SK-N-SH (cell line): ENCODE measurements around the gene FTL. TPM values are rescaled to one million over a fixed set of nuclear protein-coding genes. Genes with fewer than 3 reads are reported as not detected.

ENCODE experiments used
- CTCF ChIA-PET: fragments of 300-600, 350-600 bp; formaldehyde crosslinking; extraction: SDS; loops from one replicate; lab custom pipeline; 2021; lab: Yijun Ruan, JAX
- POLR2A ChIA-PET: fragments of 350-600 bp; sonication (Branson Sonifier 250); formaldehyde crosslinking; extraction: SDS; loops from one replicate; lab custom pipeline; 2020; ENCODE audit warnings: antibody characterized with exemption, inconsistent platforms; lab: Yijun Ruan, JAX
- DNase-seq: peaks from one replicate; pipeline ENCODE4 v3.0.0; 2012
- H2AFZ ChIP-seq: fragments of 200-600 bp; sonication (generic); 2 replicates; pipeline ENCODE4 v1.8.1; 2016; ENCODE audit warnings: antibody characterized with exemption, mild to moderate bottlenecking, low read depth
- H3F3A ChIP-seq: fragments of 200-600 bp; sonication (generic); replicated peaks from 2 replicates; pipeline ENCODE3; 2016; ENCODE audit warnings: antibody characterized with exemption, mild to moderate bottlenecking; ENCODE audit not compliant: insufficient read depth
- H3K27ac ChIP-seq, 2 experiments: fragments of 200-500 bp in 1 of 2; fragments of 200-600 bp in 1 of 2; sonication (Bioruptor generic) in 1 of 2; sonication (generic), shearing (Covaris generic) in 1 of 2; 2 replicates each; pipeline versions ENCODE4 v1.5.1 to v1.6.1; 2014 to 2016; ENCODE audit warnings: low read depth in 2 of 2, inconsistent platforms in 1 of 2, low read length in 1 of 2, mild to moderate bottlenecking in 1 of 2, mixed read lengths in 1 of 2
- H3K27me3 ChIP-seq: fragments of 200-600 bp; sonication (generic), shearing (Covaris generic); 2 replicates; pipeline ENCODE4 v1.6.1; 2016; ENCODE audit warnings: mixed run types; ENCODE audit not compliant: insufficient read depth
- H3K36me3 ChIP-seq, 2 experiments: fragments of 200-500 bp in 1 of 2; fragments of 200-600 bp in 1 of 2; sonication (Bioruptor generic) in 1 of 2; sonication (generic) in 1 of 2; replicated peaks in 1 of 2; 2 replicates each; pipeline versions ENCODE3 to v1.5.1; 2014 to 2016; ENCODE audit warnings: low read length in 1 of 2, mild to moderate bottlenecking in 1 of 2; ENCODE audit not compliant: insufficient read depth in 2 of 2, control insufficient read depth in 1 of 2
- H3K4me1 ChIP-seq, 2 experiments: fragments of 200-500 bp in 1 of 2; fragments of 200-600 bp in 1 of 2; sonication (Bioruptor generic) in 1 of 2; sonication (generic), shearing (Covaris generic) in 1 of 2; 2 replicates each; pipeline versions ENCODE4 v1.5.1 to v1.6.1; 2014 to 2016; ENCODE audit warnings: low read depth in 1 of 2, low read length in 1 of 2, mixed run types in 1 of 2; ENCODE audit not compliant: insufficient read depth in 2 of 2, control insufficient read depth in 1 of 2
- H3K4me2 ChIP-seq: fragments of 200-600 bp; sonication (generic), shearing (Covaris generic); 2 replicates; pipeline ENCODE4 v1.6.1; 2017; ENCODE audit warnings: mixed run types
- H3K4me3 ChIP-seq, 2 experiments: fragments of 200-500 bp in 1 of 2; fragments of 200-600 bp in 1 of 2; sonication (Bioruptor generic) in 1 of 2; sonication (generic), shearing (Covaris generic) in 1 of 2; 2 replicates each; pipeline versions ENCODE4 v1.5.1 to v1.8.1; 2014 to 2016; ENCODE audit warnings: low read depth in 2 of 2, inconsistent platforms in 1 of 2, low read length in 1 of 2, mild to moderate bottlenecking in 1 of 2, mixed read lengths in 1 of 2, moderate library complexity in 1 of 2
- H3K79me2 ChIP-seq: fragments of 200-600 bp; sonication (generic); 2 replicates; pipeline ENCODE4 v1.8.1; 2017; ENCODE audit warnings: mild to moderate bottlenecking; ENCODE audit not compliant: insufficient read depth
- H3K9ac ChIP-seq: fragments of 200-600 bp; sonication (generic); 2 replicates; pipeline ENCODE4 v1.6.1; 2017; ENCODE audit warnings: mixed run types
- H3K9me2 ChIP-seq: fragments of 200-600 bp; sonication (generic); 2 replicates; pipeline ENCODE4 v1.6.1; 2017; ENCODE audit warnings: mixed run types
- H3K9me3 ChIP-seq: fragments of 200-600 bp; sonication (generic); 2 replicates; pipeline ENCODE4 v1.6.1; 2017; ENCODE audit warnings: mixed run types, mild to moderate bottlenecking, moderate library complexity
- H4K20me1 ChIP-seq: fragments of 200-600 bp; sonication (generic); 2 replicates; pipeline ENCODE4 v1.6.1; 2017; ENCODE audit warnings: mild to moderate bottlenecking, mixed run types; ENCODE audit not compliant: insufficient read depth
- CHD2 ChIP-seq: fragments of 150-350 bp; IDR thresholded peaks from 2 replicates; pipeline ENCODE4 v1.6.1; 2018; ENCODE audit warnings: low read length; ENCODE audit not compliant: partially characterized antibody
- ELF1 ChIP-seq: IDR thresholded peaks from 2 replicates; pipeline ENCODE4 v1.4.0; 2012
- GABPA ChIP-seq: IDR thresholded peaks from 2 replicates; pipeline ENCODE4 v1.4.0; 2012; ENCODE audit warnings: low read depth, mild to moderate bottlenecking
- GATA2 ChIP-seq: sonication (generic); formaldehyde crosslinking; IDR thresholded peaks from 2 replicates; pipeline ENCODE4 v1.5.0; 2020; ENCODE audit warnings: mild to moderate bottlenecking, missing genetic modification reagents
- MXI1 ChIP-seq: IDR thresholded peaks from 2 replicates; pipeline ENCODE4 v1.6.1; 2012; ENCODE audit warnings: mild to moderate bottlenecking, low read depth, low read length, improper control_type of control experiment
- POLR2AphosphoS5 ChIP-seq: IDR thresholded peaks from 2 replicates; pipeline ENCODE4 v1.6.1; 2012; ENCODE audit warnings: low read depth, low read length
- RAD21 ChIP-seq: IDR thresholded peaks from 2 replicates; pipeline ENCODE4 v1.6.1; 2012; ENCODE audit warnings: mild to moderate bottlenecking, low read length
- SMC3 ChIP-seq: IDR thresholded peaks from 2 replicates; pipeline ENCODE4 v1.6.1; 2012; ENCODE audit warnings: low read depth, low read length, improper control_type of control experiment
- TCF12 ChIP-seq: IDR thresholded peaks from 2 replicates; pipeline ENCODE4 v1.4.0; 2012
- WGBS: methylation state at CpG from one replicate; pipeline ENCODE4 v1.1.6; 2017; ENCODE audit warnings: low lambda C conversion rate; 5-methylcytosine and 5-hydroxymethylcytosine counted together
- polyA plus RNA-seq, 3 experiments: library from polyadenylated mRNA; depleted of rRNA; stranded (reverse); fragments of >200 nt; gene quantifications; 2 replicates each; pipeline ENCODE4 v1.2.3, GENCODE V29; 2012
- TF ChIP-seq, protein P1 (sequence below): IDR thresholded peaks from 2 replicates; pipeline ENCODE4 v1.4.0; 2012; ENCODE audit warnings: low read depth
- TF ChIP-seq, protein P2 (sequence below): fragments of 200-600 bp; sonication (generic); IDR thresholded peaks from 2 replicates; pipeline ENCODE4 v1.6.1; 2017; ENCODE audit warnings: antibody characterized with exemption, mild to moderate bottlenecking, moderate library complexity
- TF ChIP-seq, protein P3 (sequence below): IDR thresholded peaks from 2 replicates; pipeline ENCODE4 v1.4.0; 2012; ENCODE audit warnings: low read depth, borderline replicate concordance

FTL gene
- polyA plus RNA-seq, 1 of the 3 experiments (the other 2 are of a cell fraction), result 875 TPM

DNA sequence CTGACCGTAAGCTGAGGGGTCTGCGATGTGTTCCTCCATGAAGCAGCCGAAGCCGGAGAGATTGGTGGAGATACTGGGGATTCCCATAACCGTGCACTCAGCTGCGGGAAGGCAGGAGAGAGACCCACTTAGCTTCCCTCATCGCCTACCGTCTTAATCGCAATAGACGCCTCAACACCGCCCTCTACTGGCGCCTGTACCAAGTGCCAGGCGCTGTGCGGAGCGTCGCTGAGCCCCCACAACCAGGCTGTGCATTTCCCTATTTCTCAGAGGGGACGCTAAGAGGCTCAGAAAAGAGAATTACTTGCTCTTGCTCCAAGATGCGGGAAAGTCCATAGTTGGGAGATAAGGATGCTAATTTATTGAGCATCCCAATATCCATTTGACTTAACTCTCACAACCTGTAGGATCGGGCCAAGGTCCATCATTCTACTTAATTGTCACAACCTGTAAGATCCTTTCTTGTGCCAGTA lies 5.8 kb downstream of the FTL start:
- Histone ChIP-seq H3K27ac (no peak overlapping the region), H3K9me2 (no peaks in the 10 kb centered on the region), H3K9ac (no peak overlapping the region), H3K9me3 (no peaks in the 10 kb centered on the region), H3K4me3 (no peak overlapping the region; a peak in 1 of 4 replicates), H3F3A (peaks cover 30% of the 10 kb centered on the region), H3K36me3 (peaks cover 21 to 40% of the 10 kb centered on the region in 2 experiments), H3K4me1 (peaks cover 0 to 9% of the 10 kb centered on the region in 2 experiments; a peak in 2 of 4 replicates), H4K20me1 (peaks cover 11% of the 10 kb centered on the region), H2AFZ (no peak overlapping the region), H3K79me2 (peaks cover 11% of the 10 kb centered on the region), H3K4me2 (no peak overlapping the region), H3K27me3 (no peaks in the 10 kb centered on the region)
- peak; percentile 87 for DNase-seq
- ChIA-PET POLR2A (interaction anchor here (1.1 to 1.2 kb wide), 2 partner anchors 135 to 183 kb away, joined by 4 read pairs; partner anchors contain the start of gene HSD17B14), CTCF (interaction anchor here (0.5 to 4.8 kb wide), 54 partner anchors 9 to 382 kb away, joined by 3 to 54 read pairs (median 4); partner anchors contain the start of genes BAX, CA11, DHDH and GYS1)
- TF ChIP-seq, protein P1, sequence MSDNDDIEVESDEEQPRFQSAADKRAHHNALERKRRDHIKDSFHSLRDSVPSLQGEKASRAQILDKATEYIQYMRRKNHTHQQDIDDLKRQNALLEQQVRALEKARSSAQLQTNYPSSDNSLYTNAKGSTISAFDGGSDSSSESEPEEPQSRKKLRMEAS, result no peak
- peak; percentile 77 for TF ChIP-seq SMC3
- TF ChIP-seq MXI1, result no peak
- no peak for TF ChIP-seq TCF12
- no peak for TF ChIP-seq GATA2
- TF ChIP-seq GABPA, result no peak
- TF ChIP-seq, protein P2, sequence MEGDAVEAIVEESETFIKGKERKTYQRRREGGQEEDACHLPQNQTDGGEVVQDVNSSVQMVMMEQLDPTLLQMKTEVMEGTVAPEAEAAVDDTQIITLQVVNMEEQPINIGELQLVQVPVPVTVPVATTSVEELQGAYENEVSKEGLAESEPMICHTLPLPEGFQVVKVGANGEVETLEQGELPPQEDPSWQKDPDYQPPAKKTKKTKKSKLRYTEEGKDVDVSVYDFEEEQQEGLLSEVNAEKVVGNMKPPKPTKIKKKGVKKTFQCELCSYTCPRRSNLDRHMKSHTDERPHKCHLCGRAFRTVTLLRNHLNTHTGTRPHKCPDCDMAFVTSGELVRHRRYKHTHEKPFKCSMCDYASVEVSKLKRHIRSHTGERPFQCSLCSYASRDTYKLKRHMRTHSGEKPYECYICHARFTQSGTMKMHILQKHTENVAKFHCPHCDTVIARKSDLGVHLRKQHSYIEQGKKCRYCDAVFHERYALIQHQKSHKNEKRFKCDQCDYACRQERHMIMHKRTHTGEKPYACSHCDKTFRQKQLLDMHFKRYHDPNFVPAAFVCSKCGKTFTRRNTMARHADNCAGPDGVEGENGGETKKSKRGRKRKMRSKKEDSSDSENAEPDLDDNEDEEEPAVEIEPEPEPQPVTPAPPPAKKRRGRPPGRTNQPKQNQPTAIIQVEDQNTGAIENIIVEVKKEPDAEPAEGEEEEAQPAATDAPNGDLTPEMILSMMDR, result peak; percentile 94
- peak; percentile 82 for TF ChIP-seq RAD21
- 24% methylated on average over 18 of the region's 19 CpGs for WGBS

DNA sequence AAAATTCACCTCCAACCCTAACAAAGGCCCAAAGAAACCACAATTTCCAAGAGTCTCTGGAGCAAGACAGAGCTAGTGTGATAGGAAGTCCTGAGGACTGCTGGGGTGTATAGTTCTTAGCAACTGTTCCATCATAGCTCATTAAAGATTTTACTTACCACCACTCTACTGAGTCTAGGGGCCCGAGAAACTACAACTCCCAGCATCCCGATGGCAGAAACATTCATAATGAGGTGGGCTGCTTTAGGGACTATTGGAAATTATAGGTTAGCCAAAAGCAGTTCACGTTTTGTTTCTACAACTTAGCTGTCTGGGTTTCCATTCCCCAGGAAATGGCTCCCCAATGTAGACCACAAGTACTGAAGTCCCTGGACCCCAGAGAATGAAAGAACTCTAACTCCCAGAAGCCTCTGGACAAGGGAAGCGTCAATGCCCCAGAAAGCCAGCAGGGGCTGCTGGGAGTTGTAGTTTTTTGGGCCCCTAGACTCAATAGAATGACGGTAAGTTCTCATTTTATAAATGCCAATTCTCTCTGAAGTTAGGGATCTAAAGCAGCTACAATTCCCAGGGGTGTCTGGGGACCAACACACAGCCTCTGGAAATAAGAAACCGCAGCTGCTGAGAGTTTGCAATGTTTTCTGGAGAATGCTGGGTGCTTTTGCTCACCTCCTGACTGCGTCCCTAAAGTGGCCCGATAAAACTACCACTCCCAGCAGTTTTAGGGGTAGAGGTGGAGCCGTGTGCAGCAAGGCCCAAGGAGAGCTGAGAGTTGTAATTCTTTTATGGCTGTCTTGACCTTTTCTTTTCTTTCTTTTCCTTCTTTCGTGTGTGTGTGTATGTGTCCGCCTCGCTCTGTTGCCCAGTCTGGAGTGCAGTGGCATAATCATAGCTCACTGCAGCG lies 11.1 kb downstream of the FTL start:
- POLR2A ChIA-PET, result interaction anchor here (0.9 kb wide), 1 partner anchor 10 kb away, joined by 3 read pairs; no protein-coding TSS in a partner anchor
- no peaks in the 10 kb centered on the region for H3K79me2 ChIP-seq
- DNase-seq, result peak; percentile 72
- H2AFZ ChIP-seq, result no peak overlapping the region
- H3K4me3 ChIP-seq, result no peak overlapping the region
- no peaks in the 10 kb centered on the region for H3K9me3 ChIP-seq
- H3K9ac ChIP-seq, result no peak overlapping the region
- no peaks in the 10 kb centered on the region for H3K9me2 ChIP-seq
- 89% methylated on average over 11 of the region's 13 CpGs for WGBS
- H4K20me1 ChIP-seq, result no peaks in the 10 kb centered on the region
- peaks cover 21% of the 10 kb centered on the region for H3F3A ChIP-seq
- no peaks in the 10 kb centered on the region for H3K27me3 ChIP-seq
- H3K27ac ChIP-seq, result no peak overlapping the region
- TF ChIP-seq ELF1 (peak; percentile 61; the same call in 1 of the 2 replicates), POLR2AphosphoS5 (no peak), GABPA (peak; percentile 65), CHD2 (peak; percentile 72), GATA2 (no peak)
- TF ChIP-seq, protein P3, sequence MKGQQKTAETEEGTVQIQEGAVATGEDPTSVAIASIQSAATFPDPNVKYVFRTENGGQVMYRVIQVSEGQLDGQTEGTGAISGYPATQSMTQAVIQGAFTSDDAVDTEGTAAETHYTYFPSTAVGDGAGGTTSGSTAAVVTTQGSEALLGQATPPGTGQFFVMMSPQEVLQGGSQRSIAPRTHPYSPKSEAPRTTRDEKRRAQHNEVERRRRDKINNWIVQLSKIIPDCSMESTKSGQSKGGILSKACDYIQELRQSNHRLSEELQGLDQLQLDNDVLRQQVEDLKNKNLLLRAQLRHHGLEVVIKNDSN, result no peak
- no peaks in the 10 kb centered on the region for H3K4me1 ChIP-seq
- CTCF ChIA-PET, result interaction anchor here (1.0 to 4.5 kb wide), 5 partner anchors 8 to 188 kb away, joined by 3 to 27 read pairs (median 4); partner anchors contain the start of genes GYS1 and RUVBL2
- H3K4me2 ChIP-seq, result no peak overlapping the region
- peaks cover 8 to 33% of the 10 kb centered on the region in 2 experiments for H3K36me3 ChIP-seq
